NT2/D1 (cell line): ENCODE results near the gene TMF1.

ENCODE experiments used
- DNase-seq: peaks from one replicate; pipeline ENCODE4 v3.0.0-alpha.2; 2011; ENCODE audit warnings: low read depth, low spot score
- H3K27me3 ChIP-seq: 2 replicates; pipeline ENCODE4 v1.6.0; 2011; ENCODE audit warnings: mild to moderate bottlenecking; ENCODE audit not compliant: insufficient read length, insufficient read depth
- H3K36me3 ChIP-seq: 2 replicates; pipeline ENCODE4 v1.6.1; 2011; ENCODE audit warnings: mild to moderate bottlenecking, low read length, mixed read lengths; ENCODE audit not compliant: insufficient read depth, insufficient read length
- H3K4me1 ChIP-seq: 2 replicates; pipeline ENCODE4 v1.5.1; 2011; ENCODE audit not compliant: insufficient read depth, insufficient read length
- H3K4me3 ChIP-seq: 2 replicates; pipeline ENCODE4 v1.5.1; 2011; ENCODE audit warnings: low read depth; ENCODE audit not compliant: insufficient read length
- H3K9ac ChIP-seq: 2 replicates; pipeline ENCODE4 v1.6.0; 2011; ENCODE audit warnings: low read depth; ENCODE audit not compliant: insufficient read length
- H3K9me3 ChIP-seq: 2 replicates; pipeline ENCODE4 v1.5.1; 2011; ENCODE audit warnings: mild to moderate bottlenecking, low read length; ENCODE audit not compliant: insufficient read depth
- SUZ12 ChIP-seq: IDR thresholded peaks from 2 replicates; pipeline ENCODE4 v1.6.1; 2011; ENCODE audit not compliant: insufficient read length, insufficient read depth; ENCODE audit errors: extremely low read depth
- YY1 ChIP-seq: IDR thresholded peaks from 2 replicates; pipeline ENCODE4 v1.6.1; 2011; ENCODE audit not compliant: insufficient read length, insufficient read depth
- ZNF274 ChIP-seq: IDR thresholded peaks from 2 replicates; pipeline ENCODE4 v1.6.1; 2011; ENCODE audit warnings: mild to moderate bottlenecking, low read depth, low read length

TMF1 gene

GRCh38 chr3:69072928-69073327 lies 20.8 kb upstream of the TMF1 start:
- peaks cover 58% of the 10 kb centered on the region for H3K36me3 ChIP-seq
- DNase-seq = no peak
- no peaks in the 10 kb centered on the region for H3K9me3 ChIP-seq
- no peak overlapping the region for H3K4me3 ChIP-seq
- H3K9ac ChIP-seq = no peak overlapping the region
- no peaks in the 10 kb centered on the region for H3K4me1 ChIP-seq
- no peaks in the 10 kb centered on the region for H3K27me3 ChIP-seq
- TF ChIP-seq ZNF274 = no peak
- TF ChIP-seq YY1 = no peak
- no peak for TF ChIP-seq SUZ12

DNA sequence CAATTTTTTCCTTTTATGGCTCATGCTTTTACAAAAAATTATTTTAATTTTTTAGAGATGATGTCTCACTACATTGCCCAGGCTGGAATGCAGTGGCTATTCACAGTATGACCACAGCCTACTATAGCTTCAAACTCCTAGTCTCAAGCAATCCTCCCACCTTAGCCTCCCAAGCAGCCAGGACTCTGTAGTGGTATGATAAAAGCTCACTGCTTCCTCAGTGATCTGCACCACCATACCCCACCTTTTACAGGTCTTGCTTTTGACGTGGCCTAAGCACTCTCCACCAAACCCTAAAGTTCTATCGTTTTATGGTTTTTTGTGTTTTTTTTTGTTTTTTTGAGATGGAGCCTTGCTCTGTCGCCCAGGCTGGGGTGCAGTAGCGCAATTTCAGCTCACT lies 14.0 kb upstream of the TMF1 start:
- TF ChIP-seq YY1 (no peak), ZNF274 (no peak), SUZ12 (no peak)
- H3K36me3 ChIP-seq = peaks cover 39% of the 10 kb centered on the region
- DNase-seq = no peak
- H3K9ac ChIP-seq = no peak overlapping the region
- H3K9me3 ChIP-seq = no peaks in the 10 kb centered on the region
- no peak overlapping the region for H3K4me3 ChIP-seq
- no peaks in the 10 kb centered on the region for H3K27me3 ChIP-seq
- no peaks in the 10 kb centered on the region for H3K4me1 ChIP-seq

- H3K27me3 ChIP-seq = no peaks in the 10 kb centered on the region
- TF ChIP-seq YY1 = no peak
- no peak for TF ChIP-seq ZNF274
- TF ChIP-seq SUZ12 = no peak
- no peak overlapping the region for H3K9ac ChIP-seq
- H3K4me3 ChIP-seq = no peak overlapping the region
- H3K9me3 ChIP-seq = no peaks in the 10 kb centered on the region
- H3K4me1 ChIP-seq = no peaks in the 10 kb centered on the region
- DNase-seq = no peak
- peaks cover 39% of the 10 kb centered on the region for H3K36me3 ChIP-seq
These were observed 13.3 kb upstream of the TMF1 start for GRCh38 chr3:69065318-69065964.

DNA sequence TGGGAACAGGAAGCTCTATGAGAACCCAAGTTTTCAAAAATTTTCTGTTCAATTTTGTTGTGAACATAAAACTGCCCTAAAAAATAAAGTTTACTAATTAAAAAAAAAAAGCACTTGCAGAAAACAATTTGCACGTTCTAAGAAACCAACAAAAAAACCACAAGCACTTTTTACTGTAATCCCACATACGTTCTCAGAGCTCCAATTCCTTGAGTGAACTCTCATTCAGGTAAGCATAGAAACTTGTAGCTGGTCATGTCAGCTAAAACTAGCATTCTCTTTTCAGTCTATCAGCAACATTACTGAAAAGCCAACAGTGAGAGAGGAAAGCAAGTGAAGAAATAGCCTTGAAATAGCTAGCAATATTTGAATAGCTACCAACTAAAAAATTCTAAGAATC lies 11.5 kb upstream of the TMF1 start:
- no peak for DNase-seq
- Histone ChIP-seq H3K9me3 (no peaks in the 10 kb centered on the region), H3K4me1 (no peaks in the 10 kb centered on the region), H3K27me3 (no peaks in the 10 kb centered on the region), H3K36me3 (peaks cover 51% of the 10 kb centered on the region), H3K9ac (no peak overlapping the region), H3K4me3 (no peak overlapping the region)
- no peak for TF ChIP-seq SUZ12
- no peak for TF ChIP-seq YY1
- TF ChIP-seq ZNF274 = no peak

DNA sequence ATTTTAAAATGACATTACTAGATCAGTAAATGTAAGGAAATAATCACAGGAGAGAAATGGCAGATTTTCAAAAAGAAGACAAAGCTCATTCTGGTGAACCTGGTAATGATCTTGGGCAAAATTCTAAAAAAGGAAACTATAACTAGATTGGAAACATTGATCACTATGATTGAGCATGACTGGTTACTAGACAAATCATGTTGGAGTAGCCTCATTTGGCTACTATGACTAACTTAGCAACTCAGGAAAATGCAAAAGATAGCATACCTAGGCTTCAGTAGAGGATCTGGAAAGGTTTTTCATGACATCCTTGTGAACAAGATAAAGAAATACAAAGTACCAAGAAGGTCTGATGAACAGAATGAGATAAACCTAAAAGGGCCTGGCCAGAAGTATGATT lies 7.6 kb upstream of the TMF1 start:
- Histone ChIP-seq H3K4me1 (no peaks in the 10 kb centered on the region), H3K27me3 (no peaks in the 10 kb centered on the region), H3K36me3 (peaks cover 83% of the 10 kb centered on the region), H3K4me3 (no peak overlapping the region), H3K9ac (no peak overlapping the region), H3K9me3 (no peaks in the 10 kb centered on the region)
- TF ChIP-seq YY1 = no peak
- TF ChIP-seq ZNF274 = no peak
- TF ChIP-seq SUZ12 = no peak
- no peak for DNase-seq

- no peak for DNase-seq
- Histone ChIP-seq H3K9ac (no peak overlapping the region), H3K36me3 (peaks cover 88% of the 10 kb centered on the region), H3K4me3 (no peak overlapping the region), H3K4me1 (no peaks in the 10 kb centered on the region), H3K27me3 (no peaks in the 10 kb centered on the region), H3K9me3 (no peaks in the 10 kb centered on the region)
- TF ChIP-seq SUZ12 (no peak), YY1 (no peak), ZNF274 (no peak)
These were observed 6.8 kb upstream of the TMF1 start for GRCh38 chr3:69058947-69059224.

DNA sequence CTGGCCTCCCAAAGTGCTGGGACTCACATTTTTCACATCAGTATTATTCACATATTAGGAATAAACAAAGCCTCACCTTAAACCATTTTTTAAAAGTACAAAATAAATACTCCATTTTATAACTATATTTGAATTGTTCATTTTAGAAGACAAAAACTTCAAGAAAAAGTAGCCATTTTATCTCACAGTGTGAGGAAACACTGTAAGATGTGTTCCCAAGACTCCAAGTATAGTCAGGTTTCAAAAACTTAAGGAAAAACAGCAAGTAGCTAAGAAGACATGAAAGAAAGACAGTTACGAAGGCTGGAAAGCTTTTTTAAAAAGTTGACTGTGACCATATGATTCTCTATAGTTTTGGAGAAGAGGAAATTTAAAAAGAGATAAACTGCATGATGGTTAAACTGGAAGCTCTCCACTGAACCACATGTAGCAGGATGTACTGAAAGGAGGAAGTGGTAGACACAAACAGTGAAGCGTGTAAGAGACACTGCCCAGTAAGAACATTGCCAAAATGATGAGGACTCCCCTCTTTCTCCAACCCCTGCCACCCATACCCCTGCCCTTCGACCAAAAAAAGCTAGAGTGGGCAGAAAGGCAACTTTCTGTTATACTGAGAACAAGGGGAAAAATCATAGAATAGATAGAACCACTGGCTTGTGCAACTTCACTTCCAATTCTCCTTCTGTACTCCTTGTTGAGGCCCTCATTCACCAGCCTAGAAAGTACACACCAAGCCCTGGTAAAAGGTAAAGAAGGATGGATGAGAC lies 6.2 kb upstream of the TMF1 start:
- H3K9me3 ChIP-seq = no peaks in the 10 kb centered on the region
- DNase-seq = no peak
- no peak overlapping the region for H3K9ac ChIP-seq
- no peak for TF ChIP-seq YY1
- peaks cover 90% of the 10 kb centered on the region for H3K36me3 ChIP-seq
- H3K4me1 ChIP-seq = no peaks in the 10 kb centered on the region
- no peak overlapping the region for H3K4me3 ChIP-seq
- no peaks in the 10 kb centered on the region for H3K27me3 ChIP-seq
